HepG2 (cell line): ENCODE measurements around the gene RAB24. TPM values are rescaled to one million over a fixed set of nuclear protein-coding genes. Genes with fewer than 3 reads are reported as not detected.
A peak's percentile ranks its signal among the peaks of the same experiment; 100 is the strongest.

Experiments
- ATAC-seq: fragments of 200-7000 bp; cut with Tn5 transposase; 3 replicates; pipeline ENCODE4 v1.9.1; 2020; ENCODE audit warnings: mild to moderate bottlenecking, moderate library complexity
- BruUV-seq: library from RNA; stranded (reverse); fragments of 400-500 nt; replicated peaks from 2 replicates; lab custom pipeline; 2021; lab: Mats Ljungman, UMichigan
- CTCF ChIA-PET: fragments of 300-600 bp; formaldehyde crosslinking; extraction: SDS; loops from one replicate; lab custom pipeline; 2021; ENCODE audit warnings: low total read pairs, inconsistent platforms, low intra/inter-chr PET ratio; lab: Yijun Ruan, JAX
- POLR2A ChIA-PET: fragments of 350-600 bp; sonication (Branson Sonifier 250); formaldehyde crosslinking; loops from one replicate; lab custom pipeline; 2020; ENCODE audit warnings: antibody characterized with exemption, inconsistent platforms; lab: Yijun Ruan, JAX
- DNase-seq: peaks from one replicate; pipeline ENCODE4 v3.0.0-alpha.2; 2015; ENCODE audit warnings: low spot score
- FAIRE-seq: peaks from 3 replicates; lab custom pipeline; 2011; peaks lifted over from hg19 to GRCh38; lab: Jason Lieb, UNC
- H2AFZ ChIP-seq: one replicate; pipeline ENCODE4 v1.6.1; 2011; ENCODE audit warnings: low read length, inconsistent platforms
- H3K27ac ChIP-seq: fragments of 300-600 bp; 3 replicates; pipeline ENCODE4 v1.8.0; 2011; ENCODE audit warnings: mixed run types, mild to moderate bottlenecking, mixed read lengths, low read length, inconsistent platforms; ENCODE audit not compliant: insufficient read depth; ENCODE audit errors: extremely low read length
- H3K27me3 ChIP-seq, 2 experiments: fragments of 200-600 bp in 1 of 2; 2 replicates in 1 of 2; 3 replicates in 1 of 2; pipeline versions ENCODE4 v1.6.0 to v1.8.0; 2011; ENCODE audit warnings: low read length in 2 of 2, mild to moderate bottlenecking in 2 of 2, moderate library complexity in 2 of 2, inconsistent platforms in 1 of 2; ENCODE audit not compliant: insufficient read depth in 2 of 2, control insufficient read depth in 1 of 2
- H3K36me3 ChIP-seq, 2 experiments: fragments of 200-600 bp in 1 of 2; replicated peaks in 1 of 2; 2 replicates in 1 of 2; 3 replicates in 1 of 2; pipeline versions ENCODE4 v1.5.1 to v1.8.0; 2011; ENCODE audit warnings: low read length in 2 of 2, inconsistent platforms in 1 of 2; ENCODE audit not compliant: insufficient read depth in 2 of 2, control insufficient read depth in 1 of 2
- H3K4me1 ChIP-seq: 2 replicates; pipeline ENCODE4 v1.5.1; 2012; ENCODE audit warnings: low read length, inconsistent platforms; ENCODE audit not compliant: insufficient read depth
- H3K4me2 ChIP-seq: 2 replicates; pipeline ENCODE4 v1.6.0; 2011; ENCODE audit warnings: low read depth, low read length, inconsistent platforms
- H3K4me3 ChIP-seq, 3 experiments: fragments of 200-600 bp in 1 of 3; sonication (generic), shearing (Covaris generic) in 1 of 3; replicated peaks in 1 of 3; 2 replicates each; pipeline ENCODE4 v1.5.1; 2011 to 2016; ENCODE audit warnings: low read length in 3 of 3, inconsistent platforms in 2 of 3, low read depth in 2 of 3, mild to moderate bottlenecking in 2 of 3, control low read depth in 1 of 3, mixed read lengths in 1 of 3; ENCODE audit not compliant: insufficient read depth in 1 of 3
- H3K79me2 ChIP-seq: one replicate; pipeline ENCODE4 v1.6.1; 2011; ENCODE audit warnings: low read length, inconsistent platforms; ENCODE audit not compliant: insufficient read depth
- H3K9ac ChIP-seq: 2 replicates; pipeline ENCODE4 v1.6.0; 2011; ENCODE audit warnings: mild to moderate bottlenecking, low read depth, low read length, inconsistent platforms; ENCODE audit not compliant: insufficient read depth
- H3K9me3 ChIP-seq: 2 replicates; pipeline ENCODE4 v1.5.1; 2012; ENCODE audit warnings: mild to moderate bottlenecking, low read length
- H4K20me1 ChIP-seq: 2 replicates; pipeline ENCODE4 v1.6.0; 2011; ENCODE audit warnings: inconsistent platforms, mild to moderate bottlenecking, low read length, moderate library complexity; ENCODE audit not compliant: insufficient read depth
- FOXM1 ChIP-seq: sonication (generic); formaldehyde crosslinking; IDR thresholded peaks from 2 replicates; pipeline ENCODE4 v1.5.0; 2020; ENCODE audit warnings: missing genetic modification reagents
- HIC2 ChIP-seq: sonication (generic); formaldehyde crosslinking; IDR thresholded peaks from 2 replicates; pipeline ENCODE4 v1.9.0; 2022; ENCODE audit warnings: low read depth, missing genetic modification reagents
- HMGXB4 ChIP-seq, 2 experiments: sonication (generic) in 1 of 2; formaldehyde crosslinking in 1 of 2; IDR thresholded peaks; 2 replicates each; pipeline versions ENCODE4 v1.4.0 to v1.6.1; 2018 to 2020; ENCODE audit warnings: missing genetic modification reagents in 2 of 2, borderline replicate concordance in 1 of 2, low read depth in 1 of 2, mild to moderate bottlenecking in 1 of 2, missing biosample characterization in 1 of 2
- PHB2 ChIP-seq: fragments of 450-650 bp; IDR thresholded peaks from 2 replicates; pipeline ENCODE4 v1.6.1; 2018; ENCODE audit not compliant: partially characterized antibody
- SNAPC2 ChIP-seq: sonication (generic); formaldehyde crosslinking; IDR thresholded peaks from 2 replicates; pipeline ENCODE4 v1.8.1; 2022; ENCODE audit warnings: mild to moderate bottlenecking, missing genetic modification reagents
- ZNF362 ChIP-seq: sonication (generic); formaldehyde crosslinking; IDR thresholded peaks from 2 replicates; pipeline ENCODE4 v1.4.0; 2020; ENCODE audit warnings: missing genetic modification reagents, mild to moderate bottlenecking, borderline replicate concordance
- ZNF687 ChIP-seq: sonication (generic); formaldehyde crosslinking; IDR thresholded peaks from 2 replicates; pipeline ENCODE4 v1.5.1; 2020; ENCODE audit warnings: mild to moderate bottlenecking, missing genetic modification reagents, moderate library complexity
- ZNF709 ChIP-seq: sonication (generic); formaldehyde crosslinking; IDR thresholded peaks from 2 replicates; pipeline ENCODE4 v1.5.0; 2020; ENCODE audit warnings: mild to moderate bottlenecking, missing genetic modification reagents
- ZNF800 ChIP-seq: sonication (generic); formaldehyde crosslinking; IDR thresholded peaks from 2 replicates; pipeline ENCODE4 v1.4.0; 2020; ENCODE audit warnings: missing genetic modification reagents
- WGBS: methylation state at CpG from one replicate; pipeline ENCODE4 v1.1.6; 2017; ENCODE audit warnings: low lambda C conversion rate; 5-methylcytosine and 5-hydroxymethylcytosine counted together
- in situ Hi-C: cut with HindIII; loops from 2 replicates; pipeline ENCODE4 v1.10.0; 2017; ENCODE audit warnings: low pct_unique_long_range_greater_than_20kb; ENCODE audit not compliant: extremely low pct_ligation_motif_present
- intact Hi-C: fragments of 100-400 bp; cut with micrococcal nuclease; formaldehyde crosslinking; loops from one replicate; pipeline ENCODE4 v1.10.0; 2022; ENCODE audit not compliant: unreplicated experiment
- polyA plus RNA-seq, 8 experiments: library from polyadenylated mRNA; depleted of rRNA in 3 of 8; stranded (reverse) in 7 of 8; unstranded in 1 of 8; fragments of >200 nt; fragmentation: Illumina TruSeq in 4 of 8; extraction: Trizol in 4 of 8; gene quantifications; 2 replicates each; pipeline versions ENCODE4 v1.2.1 to v1.2.3, GENCODE V29; 2011 to 2016; ENCODE audit warnings: low read depth in 4 of 8, missing spikeins in 1 of 8, mixed read lengths in 1 of 8; ENCODE audit not compliant: insufficient read depth in 1 of 8
- total RNA-seq, 5 experiments: library from RNA; depleted of rRNA; stranded (reverse); fragments of >200 nt; fragmentation: Illumina TruSeq; extraction: Trizol; gene quantifications; 2 replicates each; pipeline ENCODE4 v1.2.3, GENCODE V29; 2016; ENCODE audit warnings: low read depth in 1 of 5

The RAB24 gene
- total and polyA plus RNA-seq, 2 of the 13 experiments (the other 11 are each of a cell fraction or from before 2014, with no cell fraction given) = 22.9 to 63.7 TPM

GRCh38 chr5:177336112-177336511 lies 32.6 kb upstream of the RAB24 start:
- BruUV-seq = no TSS peak
- peaks cover 42 to 85% of the 10 kb centered on the region in 2 experiments for H3K36me3 ChIP-seq
- no peak for TF ChIP-seq SNAPC2 (CRISPR knock-in tag)
- TF ChIP-seq PHB2 = no peak
- TF ChIP-seq FOXM1 (CRISPR knock-in tag) = no peak
- TF ChIP-seq HIC2 (CRISPR knock-in tag) = peak; percentile 87
- no peak for TF ChIP-seq ZNF362 (CRISPR knock-in tag)
- TF ChIP-seq ZNF687 (CRISPR knock-in tag) = peak; percentile 53
- 0 out of 4 replicates have a peak, but pooled peaks of 1 of the 2 experiments have one; percentile 25 for TF ChIP-seq HMGXB4 (CRISPR knock-in tag; IDR thresholded peaks at IDR 0.05; ENCODE audit: borderline replicate concordance in 1 of 2, low read depth in 1 of 2)
- no peak for TF ChIP-seq ZNF800 (CRISPR knock-in tag)
- no peak for TF ChIP-seq ZNF709 (CRISPR knock-in tag)

More at GRCh38 chr5:177336112-177336511, 32.6 kb upstream of the RAB24 start:
- Histone ChIP-seq H3K4me2 (no peak overlapping the region), H4K20me1 (0 out of 2 replicates have a peak, but pooled peaks cover 3% of the 10 kb centered on the region), H3K9ac (no peak overlapping the region), H3K27ac (no peak overlapping the region), H3K4me3 (no peak overlapping the region), H3K27me3 (no peaks in the 10 kb centered on the region), H3K4me1 (no peaks in the 10 kb centered on the region), H3K9me3 (no peaks in the 10 kb centered on the region), H2AFZ (no peak overlapping the region), H3K79me2 (peaks cover 6% of the 10 kb centered on the region)
- intact Hi-C loops (loop anchor here (1.0 to 2.0 kb wide), 2 partner anchors 18 to 23 kb away; no protein-coding TSS in a partner anchor), in situ Hi-C loops (no loop called here)
- ATAC-seq = peak; percentile 88
- ChIA-PET CTCF (interaction anchor here (1.2 to 2.9 kb wide), 4 partner anchors 18 to 222 kb away, joined by 3 to 38 read pairs (median 6); no protein-coding TSS in a partner anchor), POLR2A (interaction anchor here (1.0 to 1.1 kb wide), 3 partner anchors 10 to 249 kb away, joined by 3 read pairs; partner anchors contain the start of gene FGFR4)
- no peak for FAIRE-seq
- DNase-seq = peak; percentile 50
- 83% methylated on average over 11 of the region's 12 CpGs for WGBS
